ENCODE measurements around the gene ZNF569. TPM values are rescaled to one million over a fixed set of nuclear protein-coding genes. Genes with fewer than 3 reads are reported as not detected.
"Not testable (repeated sequence)": the region's sequence is repeated elsewhere in the genome, so short reads cannot be mapped to it uniquely, and the experiment has no call there.

The ZNF569 gene
- polyA plus RNA-seq (2013, experiment 1 of 2; ENCODE audit: insufficient read length), result 5.4 TPM
- 3.5 TPM for polyA plus RNA-seq (2013, experiment 2 of 2; ENCODE audit: insufficient read length)

- DNase-seq, result peak; percentile 94
Observed at GRCh38 chr19:37466798-37467607, at the start of gene ZNF569. ZNF569 (minus strand) TSS chr19:37467444; CDS start chr19:37444921, 22,523 bp downstream.

GRCh38 chr19:37513397-37513796 lies 46.2 kb upstream of the ZNF569 start:
- DNase-seq, result no peak

GRCh38 chr19:37511821-37512220 lies 44.6 kb upstream of the ZNF569 start:
- no peak for DNase-seq

GRCh38 chr19:37511186-37511585 lies 43.9 kb upstream of the ZNF569 start:
- no peak for DNase-seq

GRCh38 chr19:37507167-37507464 lies 39.9 kb upstream of the ZNF569 start:
- DNase-seq, result no peak

GRCh38 chr19:37506387-37507166 lies 39.3 kb upstream of the ZNF569 start, which contains the start of gene ZNF793:
ZNF793 (plus strand) TSS chr19:37506939; CDS start chr19:37523440, 16,501 bp downstream.
- peak; percentile 39 for DNase-seq

GRCh38 chr19:37505958-37506386 lies 38.7 kb upstream of the ZNF569 start:
- no peak for DNase-seq

- no peak for DNase-seq
Observed at GRCh38 chr19:37492213-37492612, 25.0 kb upstream of the ZNF569 start.

GRCh38 chr19:37484406-37485168 lies 17.3 kb upstream of the ZNF569 start:
- no peak for DNase-seq

GRCh38 chr19:37472165-37472564 lies 4.9 kb upstream of the ZNF569 start:
- DNase-seq, result no peak

- no peak for DNase-seq
Observed at GRCh38 chr19:37470216-37470615, 3.0 kb upstream of the ZNF569 start.

GRCh38 chr19:37468961-37469777 lies 1.9 kb upstream of the ZNF569 start, which contains the start of gene ZNF570:
ZNF570 (plus strand) TSS chr19:37469356; CDS start chr19:37470355, 999 bp downstream.
- DNase-seq, result peak; percentile 89

GRCh38 chr19:37467608-37468090 lies 405 bp upstream of the ZNF569 start:
- no peak for DNase-seq

GRCh38 chr19:37466277-37466797 lies 907 bp downstream of the ZNF569 start:
- DNase-seq, result no peak

- DNase-seq, result no peak
Observed at GRCh38 chr19:37452500-37453245, 14.6 kb downstream of the ZNF569 start.

GRCh38 chr19:37413313-37414084 lies 53.7 kb downstream of the ZNF569 start:
- no peak for DNase-seq

GRCh38 chr19:37412700-37413099 lies 54.5 kb downstream of the ZNF569 start:
- no peak for DNase-seq

GRCh38 chr19:37406140-37406846 lies 61.0 kb downstream of the ZNF569 start:
- DNase-seq, result not testable (repeated sequence)

- no peak for DNase-seq
Observed at GRCh38 chr19:37403403-37403802, 63.8 kb downstream of the ZNF569 start.
